Hepatocyte (in vitro differentiated cells): Measurements from ENCODE around the gene MTNR1B.

ENCODE experiments used
- EZH2 ChIP-seq: fragments of 200-600 bp; sonication (generic); IDR thresholded peaks from 2 replicates; pipeline ENCODE4 v1.6.1; 2016; ENCODE audit warnings: antibody characterized with exemption, mild to moderate bottlenecking, borderline replicate concordance
- TF ChIP-seq, protein P1 (sequence below): fragments of 200-600 bp; sonication (generic); IDR thresholded peaks from 2 replicates; pipeline ENCODE4 v1.5.1; 2016; ENCODE audit warnings: antibody characterized with exemption, mild to moderate bottlenecking; ENCODE audit not compliant: poor library complexity

- TF ChIP-seq, protein P1, sequence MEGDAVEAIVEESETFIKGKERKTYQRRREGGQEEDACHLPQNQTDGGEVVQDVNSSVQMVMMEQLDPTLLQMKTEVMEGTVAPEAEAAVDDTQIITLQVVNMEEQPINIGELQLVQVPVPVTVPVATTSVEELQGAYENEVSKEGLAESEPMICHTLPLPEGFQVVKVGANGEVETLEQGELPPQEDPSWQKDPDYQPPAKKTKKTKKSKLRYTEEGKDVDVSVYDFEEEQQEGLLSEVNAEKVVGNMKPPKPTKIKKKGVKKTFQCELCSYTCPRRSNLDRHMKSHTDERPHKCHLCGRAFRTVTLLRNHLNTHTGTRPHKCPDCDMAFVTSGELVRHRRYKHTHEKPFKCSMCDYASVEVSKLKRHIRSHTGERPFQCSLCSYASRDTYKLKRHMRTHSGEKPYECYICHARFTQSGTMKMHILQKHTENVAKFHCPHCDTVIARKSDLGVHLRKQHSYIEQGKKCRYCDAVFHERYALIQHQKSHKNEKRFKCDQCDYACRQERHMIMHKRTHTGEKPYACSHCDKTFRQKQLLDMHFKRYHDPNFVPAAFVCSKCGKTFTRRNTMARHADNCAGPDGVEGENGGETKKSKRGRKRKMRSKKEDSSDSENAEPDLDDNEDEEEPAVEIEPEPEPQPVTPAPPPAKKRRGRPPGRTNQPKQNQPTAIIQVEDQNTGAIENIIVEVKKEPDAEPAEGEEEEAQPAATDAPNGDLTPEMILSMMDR: no peak
- no peak for TF ChIP-seq EZH2
Measured at GRCh38 chr11:93028960-93029522, 59.6 kb downstream of the MTNR1B start.
